Daoy (cell line): ENCODE data around the gene NUAK1. TPM values are rescaled to one million over a fixed set of nuclear protein-coding genes. Genes with fewer than 3 reads are reported as not detected.
"Not testable (repeated sequence)": the region's sequence is repeated elsewhere in the genome, so short reads cannot be mapped to it uniquely, and the experiment has no call there.

ENCODE experiments used
- DNase-seq: peaks from one replicate; pipeline ENCODE4 v3.0.0-alpha.2; 2015; ENCODE audit warnings: low read depth
- total RNA-seq: library from RNA; depleted of rRNA; stranded (reverse); fragments of >200 nt; shearing (Covaris generic); gene quantifications from 2 replicates; pipeline ENCODE4 v1.2.3, GENCODE V29; 2014; rRNA removed

NUAK1 gene
- total RNA-seq, 1 experiment from 2014 or later: 31.3 TPM

- DNase-seq: no peak
These were observed 105.5 kb downstream of the NUAK1 start for GRCh38 chr12:106033161-106033675.

- no peak for DNase-seq
These were observed 106.2 kb downstream of the NUAK1 start for GRCh38 chr12:106032623-106032925.

- no peak for DNase-seq
These were observed 106.8 kb downstream of the NUAK1 start for GRCh38 chr12:106031761-106032622.

GRCh38 chr12:106030210-106031071, 108.3 kb downstream of the NUAK1 start:
- peak; percentile 97 for DNase-seq

- no peak for DNase-seq
These were observed 109.2 kb downstream of the NUAK1 start for GRCh38 chr12:106029532-106029931.

GRCh38 chr12:106027911-106028310, 110.8 kb downstream of the NUAK1 start:
- no peak for DNase-seq

- DNase-seq: no peak
These were observed 111.5 kb downstream of the NUAK1 start for GRCh38 chr12:106027286-106027685.

- DNase-seq: no peak
These were observed 113.6 kb downstream of the NUAK1 start for GRCh38 chr12:106025129-106025528.

GRCh38 chr12:106023039-106023438, 115.7 kb downstream of the NUAK1 start:
- no peak for DNase-seq

- no peak for DNase-seq
These were observed 116.2 kb downstream of the NUAK1 start for GRCh38 chr12:106022568-106023012.

GRCh38 chr12:106021516-106021915, 117.2 kb downstream of the NUAK1 start:
- no peak for DNase-seq

GRCh38 chr12:106020736-106021135, 118.0 kb downstream of the NUAK1 start:
- no peak for DNase-seq

GRCh38 chr12:106019144-106019543, 119.6 kb downstream of the NUAK1 start:
- DNase-seq: no peak

- DNase-seq: no peak
These were observed 120.5 kb downstream of the NUAK1 start for GRCh38 chr12:106018286-106018685.

GRCh38 chr12:106016601-106017278, 122.0 kb downstream of the NUAK1 start:
- DNase-seq: not testable (repeated sequence)

GRCh38 chr12:106015646-106016045, 123.1 kb downstream of the NUAK1 start:
- DNase-seq: no peak

- DNase-seq: no peak
These were observed 124.8 kb downstream of the NUAK1 start for GRCh38 chr12:106013941-106014340.

Other genes starting within 250 kb of the NUAK1 start
- 90.9 and 101 TPM in 2 replicates for gene CKAP4, start 109.1 kb upstream of the NUAK1 start, total RNA-seq
- 2.3 and 2.5 TPM in 2 replicates for gene TCP11L2, start 163.8 kb upstream of the NUAK1 start, total RNA-seq
- 17.5 and 18.4 TPM in 2 replicates for gene POLR3B, start 218.8 kb upstream of the NUAK1 start, total RNA-seq